K562 (cell line): Measurements from ENCODE around the gene PDZK1IP1. TPM values are rescaled to one million over a fixed set of nuclear protein-coding genes. Genes with fewer than 3 reads are reported as not detected.

Experiments
- CHD4 ChIP-seq: fragments of 200-600 bp; sonication (generic); IDR thresholded peaks from 3 replicates; pipeline ENCODE4 v1.6.1; 2012; ENCODE audit warnings: low read depth, mild to moderate bottlenecking, mixed read lengths, low read length, inconsistent platforms; ENCODE audit not compliant: insufficient read depth, insufficient replicate concordance, poor library complexity, severe bottlenecking
- GMEB1 ChIP-seq: fragments of 250-450 bp; sonication (Bioruptor Pico); IDR thresholded peaks from 2 replicates; pipeline ENCODE4 v1.4.0; 2020; ENCODE audit warnings: mild to moderate bottlenecking
- L3MBTL2 ChIP-seq: fragments of 450-650 bp; IDR thresholded peaks from 2 replicates; pipeline ENCODE4 v1.6.1; 2016; ENCODE audit warnings: mild to moderate bottlenecking, moderate library complexity
- NBN ChIP-seq: fragments of 450-650 bp; IDR thresholded peaks from 2 replicates; pipeline ENCODE4 v1.6.1; 2016; ENCODE audit warnings: low read depth, mild to moderate bottlenecking
- PHF20 ChIP-seq: fragments of 450-650 bp; IDR thresholded peaks from 2 replicates; pipeline ENCODE4 v1.6.1; 2018; ENCODE audit not compliant: partially characterized antibody
- RREB1 ChIP-seq: fragments of 250-450 bp; sonication (Bioruptor Pico); IDR thresholded peaks from 2 replicates; pipeline ENCODE4 v1.4.0; 2020
- ZBTB11 ChIP-seq, 3 experiments: fragments of 200-800 bp in 1 of 3; fragments of 250-450 bp in 1 of 3; fragments of 450-650 bp in 1 of 3; sonication (Bioruptor Pico) in 1 of 3; sonication (Bioruptor generic) in 1 of 3; formaldehyde crosslinking in 1 of 3; IDR thresholded peaks; 2 replicates each; pipeline versions ENCODE4 v1.6.1 to v1.8.0; 2016 to 2022; ENCODE audit warnings: mild to moderate bottlenecking in 2 of 3, missing genetic modification characterization in 2 of 3, missing compliant biosample characterization in 1 of 3, moderate library complexity in 1 of 3
- ZNF24 ChIP-seq: fragments of 450-650 bp; IDR thresholded peaks from 2 replicates; pipeline ENCODE4 v1.6.1; 2016
- ZNF395 ChIP-seq: fragments of 200-800 bp; sonication (Bioruptor generic); IDR thresholded peaks from 2 replicates; pipeline ENCODE4 v1.6.1; 2017; ENCODE audit warnings: missing genetic modification characterization, missing compliant biosample characterization
- ZNF584 ChIP-seq: fragments of 200-800 bp; sonication (Bioruptor generic); IDR thresholded peaks from 2 replicates; pipeline ENCODE4 v1.6.1; 2016; ENCODE audit warnings: low read depth, mild to moderate bottlenecking, missing genetic modification characterization, missing compliant biosample characterization
- polyA plus RNA-seq, 8 experiments: library from polyadenylated mRNA; depleted of rRNA in 4 of 8; stranded (reverse) in 5 of 8; unstranded in 3 of 8; fragments of >200 nt; fragmentation: Nextera tagmentation in 2 of 8; fragmentation: Illumina TruSeq in 1 of 8; extraction: Ambion mirVana in 2 of 8; extraction: Trizol in 1 of 8; gene quantifications; 2 replicates each; pipeline versions ENCODE4 v1.2.1 to v1.2.3, GENCODE V29; 2011 to 2014; ENCODE audit warnings: inconsistent platforms in 1 of 8, missing spikeins in 1 of 8
- total RNA-seq, 7 experiments: library from RNA; depleted of rRNA in 6 of 7; stranded (reverse); fragments of >200 nt in 6 of 7; fragmentation: Illumina TruSeq in 2 of 7; extraction: Trizol in 2 of 7; gene quantifications; 2 replicates each; pipeline versions ENCODE4 v1.2.1 to v1.2.3, GENCODE V29; 2011 to 2021; ENCODE audit warnings: low replicate concordance in 1 of 7

Gene PDZK1IP1
- total and polyA plus RNA-seq, 9 of the 15 experiments (the other 6 are each of a cell fraction or from before 2014, with no cell fraction given): 0.17 to 0.68 (median 0.53) TPM; not detected in 2

- TF ChIP-seq GMEB1 (peak; percentile 74), ZBTB11 (CRISPR knock-in tag; IDR thresholded peaks at IDR 0.05) (peak in 1 of 3 experiments; percentile 94; a peak in 2 of 6 replicates), CHD4 (no peak), ZNF395 (peak; percentile 100), RREB1 (CRISPR knock-in tag) (peak; percentile 85), L3MBTL2 (peak; percentile 66), ZNF584 (CRISPR knock-in tag) (peak; percentile 99), ZNF24 (peak; percentile 91), NBN (peak; percentile 99), PHF20 (peak; percentile 85)
Measured at GRCh38 chr1:47181095-47181954, 8.5 kb downstream of the PDZK1IP1 start (continued).
